Kidney epithelial cell (primary cell): ENCODE measurements around the gene GRXCR2. TPM values are rescaled to one million over a fixed set of nuclear protein-coding genes. Genes with fewer than 3 reads are reported as not detected.

Source experiments
- DNase-seq: peaks from one replicate; pipeline ENCODE4 v3.0.0-alpha.2; 2010; ENCODE audit warnings: low read depth
- H3K27me3 ChIP-seq: 2 replicates; pipeline ENCODE4 v1.6.0; 2011; ENCODE audit warnings: low read length; ENCODE audit not compliant: control insufficient read depth, insufficient read depth
- H3K36me3 ChIP-seq: 2 replicates; pipeline ENCODE4 v1.5.1; 2011; ENCODE audit warnings: low read length; ENCODE audit not compliant: control insufficient read depth, insufficient read depth
- H3K4me3 ChIP-seq: 2 replicates; pipeline ENCODE4 v1.5.1; 2011; ENCODE audit warnings: low read depth, mild to moderate bottlenecking, control low read depth, low read length
- CTCF ChIP-seq: IDR thresholded peaks from 2 replicates; pipeline ENCODE4 v1.5.1; 2011; ENCODE audit warnings: mild to moderate bottlenecking, moderate library complexity, low read length, control low read depth, inconsistent platforms; ENCODE audit not compliant: insufficient read depth, poor library complexity, severe bottlenecking
- total RNA-seq: library from RNA; depleted of rRNA; stranded (reverse); fragments of >200 nt; gene quantifications from 2 replicates; pipeline ENCODE4 v1.2.3, GENCODE V29; 2015

The GRXCR2 gene
- total RNA-seq, 1 donor from 2014 or later: not detected

GRCh38 chr5:145824040-145824439 is 48.8 kb downstream of the GRXCR2 start:
- no peak overlapping the region for H3K4me3 ChIP-seq
- no peaks in the 10 kb centered on the region for H3K36me3 ChIP-seq
- DNase-seq: no peak
- TF ChIP-seq CTCF: no peak
- no peaks in the 10 kb centered on the region for H3K27me3 ChIP-seq

- TF ChIP-seq CTCF: no peak
- no peak for DNase-seq
- H3K4me3 ChIP-seq: no peak overlapping the region
- H3K27me3 ChIP-seq: no peaks in the 10 kb centered on the region
- no peaks in the 10 kb centered on the region for H3K36me3 ChIP-seq
These were observed 54.2 kb downstream of the GRXCR2 start for GRCh38 chr5:145818604-145819003.

DNA sequence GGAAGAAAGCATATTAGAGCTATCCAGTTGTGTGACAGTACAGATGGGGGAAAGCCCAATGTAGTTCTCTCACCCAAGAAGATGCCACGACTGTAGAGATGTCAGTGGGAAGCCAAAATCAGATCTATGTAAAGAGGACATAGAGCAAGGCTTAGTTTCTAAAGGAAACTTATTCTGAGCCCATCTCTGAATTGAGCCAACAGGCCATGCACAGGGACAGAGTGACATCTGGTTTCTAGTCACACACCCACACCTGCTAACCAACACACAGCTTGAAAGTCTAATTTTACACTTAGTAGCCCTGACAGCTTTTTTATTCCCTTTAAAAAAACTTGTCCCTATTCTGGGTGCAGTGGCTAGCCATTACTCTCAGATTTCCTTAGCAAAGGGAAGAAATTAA is 59.9 kb downstream of the GRXCR2 start:
- H3K4me3 ChIP-seq: no peak overlapping the region
- no peak for DNase-seq
- no peak for TF ChIP-seq CTCF
- H3K36me3 ChIP-seq: no peaks in the 10 kb centered on the region
- no peaks in the 10 kb centered on the region for H3K27me3 ChIP-seq

DNA sequence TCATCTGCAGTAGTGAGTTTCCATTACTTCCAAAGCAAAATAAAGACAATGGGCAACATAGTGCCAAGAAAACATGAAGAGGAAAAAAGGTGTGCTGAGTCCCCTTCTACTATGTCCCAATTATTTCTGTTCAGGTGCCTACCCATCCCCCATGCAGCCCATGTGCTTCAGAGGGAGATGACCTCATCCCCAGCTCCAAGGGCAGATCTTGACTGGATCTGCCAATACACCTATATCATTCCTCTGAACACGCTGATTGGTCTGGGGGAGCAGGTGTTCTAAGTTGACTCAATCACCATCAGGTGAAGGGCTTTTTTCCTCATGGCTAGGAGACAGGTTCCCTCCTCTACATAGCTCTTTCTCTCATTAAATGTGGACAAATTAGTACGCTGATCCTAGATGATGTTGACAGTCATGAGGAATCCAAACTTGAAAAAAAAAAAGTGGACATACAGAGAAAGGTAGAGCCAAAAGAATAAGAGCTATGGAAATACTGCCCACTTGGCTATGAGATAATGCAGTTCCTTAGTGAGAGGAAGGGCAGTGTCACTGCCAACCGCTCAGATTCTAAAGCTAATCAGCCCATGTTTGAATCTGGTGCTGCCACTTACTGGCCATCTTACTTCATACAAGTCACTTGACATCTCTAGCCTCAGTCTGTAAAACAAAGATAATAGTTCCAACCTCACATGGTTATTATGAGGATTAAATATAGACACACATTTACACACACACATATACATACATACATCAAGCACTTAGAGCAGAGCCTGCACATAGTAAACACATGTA is 60.8 kb downstream of the GRXCR2 start:
- no peak for DNase-seq
- no peaks in the 10 kb centered on the region for H3K27me3 ChIP-seq
- no peak overlapping the region for H3K4me3 ChIP-seq
- peak; percentile 11 for TF ChIP-seq CTCF
- H3K36me3 ChIP-seq: no peaks in the 10 kb centered on the region

Other genes starting within 250 kb of the GRXCR2 start
- 9.4 and 9.7 TPM in 2 replicates for gene PRELID2, start 37.7 kb downstream of the GRXCR2 start, total RNA-seq
- gene SH3RF2, start 63.6 kb upstream of the GRXCR2 start, total RNA-seq: 10.3 and 21.7 TPM in 2 replicates
- gene PLAC8L1, start 232.6 kb upstream of the GRXCR2 start, total RNA-seq: not detected in 2 replicates